Smooth muscle cell (in vitro differentiated cells): Measurements from ENCODE around the gene FUBP1. TPM values are rescaled to one million over a fixed set of nuclear protein-coding genes. Genes with fewer than 3 reads are reported as not detected.
A peak's percentile ranks its signal among the peaks of the same experiment; 100 is the strongest.

Experiments used
- DNase-seq: peaks from one replicate; lab custom pipeline; 2025; ENCODE audit not compliant: unreplicated experiment; lab: John Stamatoyannopoulos, UW
- H2AFZ ChIP-seq: fragments of 200-600 bp; sonication (generic); 2 replicates; pipeline ENCODE4 v1.6.0; 2016; ENCODE audit warnings: antibody characterized with exemption, low read depth, mild to moderate bottlenecking
- H3F3A ChIP-seq: fragments of 200-600 bp; sonication (generic); 2 replicates; pipeline ENCODE4 v1.6.0; 2017; ENCODE audit warnings: antibody characterized with exemption, low read depth
- H3K27ac ChIP-seq: fragments of 200-600 bp; sonication (generic); 2 replicates; pipeline ENCODE4 v1.5.1; 2016; ENCODE audit warnings: low read depth, mild to moderate bottlenecking
- H3K27me3 ChIP-seq: fragments of 200-600 bp; sonication (generic); 2 replicates; pipeline ENCODE4 v1.6.1; 2016; ENCODE audit warnings: low read depth, mild to moderate bottlenecking
- H3K36me3 ChIP-seq: fragments of 200-600 bp; sonication (generic); 2 replicates; pipeline ENCODE4 v1.5.1; 2016; ENCODE audit warnings: low read depth
- H3K4me1 ChIP-seq: fragments of 200-600 bp; sonication (generic); 2 replicates; pipeline ENCODE4 v1.5.1; 2016; ENCODE audit warnings: low read depth
- H3K4me2 ChIP-seq: fragments of 200-600 bp; sonication (generic); 2 replicates; pipeline ENCODE4 v1.6.0; 2016; ENCODE audit warnings: mild to moderate bottlenecking
- H3K4me3 ChIP-seq: fragments of 200-600 bp; sonication (generic); 2 replicates; pipeline ENCODE4 v1.5.1; 2016; ENCODE audit warnings: mild to moderate bottlenecking
- H3K79me2 ChIP-seq: fragments of 200-600 bp; sonication (generic); 2 replicates; pipeline ENCODE4 v1.6.0; 2016; ENCODE audit warnings: low read depth, mild to moderate bottlenecking
- H3K9ac ChIP-seq: fragments of 200-600 bp; sonication (generic); 2 replicates; pipeline ENCODE4 v1.6.0; 2016; ENCODE audit warnings: low read depth
- H3K9me3 ChIP-seq: fragments of 200-600 bp; sonication (generic); replicated peaks from 2 replicates; pipeline ENCODE4 v1.5.1; 2016; ENCODE audit warnings: low read depth
- H4K20me1 ChIP-seq: fragments of 200-600 bp; sonication (generic); 2 replicates; pipeline ENCODE4 v1.6.0; 2016; ENCODE audit warnings: low read depth
- WGBS: methylation state at CpG from one replicate; pipeline ENCODE4 v1.1.7; 2016; ENCODE audit warnings: low lambda C conversion rate; 5-methylcytosine and 5-hydroxymethylcytosine counted together
- polyA plus RNA-seq: library from polyadenylated mRNA; unstranded; fragments of >200 nt; fragmentation: Nextera tagmentation; extraction: Ambion mirVana; gene quantifications from 2 replicates; pipeline ENCODE4 v1.2.1, GENCODE V29; 2016
- total RNA-seq: library from RNA; depleted of rRNA; stranded (reverse); fragments of >200 nt; gene quantifications from 2 replicates; pipeline ENCODE4 v1.2.3, GENCODE V29; 2014
- TF ChIP-seq, protein P1 (sequence below): fragments of 200-600 bp; sonication (generic); IDR thresholded peaks from 2 replicates; pipeline ENCODE4 v1.5.1; 2017; ENCODE audit warnings: borderline replicate concordance, mild to moderate bottlenecking, antibody characterized with exemption; ENCODE audit not compliant: insufficient read depth, poor library complexity, severe bottlenecking

FUBP1 gene
- total and polyA plus RNA-seq, 2 experiments from 2014 or later, result 50.5 to 144 TPM

DNA sequence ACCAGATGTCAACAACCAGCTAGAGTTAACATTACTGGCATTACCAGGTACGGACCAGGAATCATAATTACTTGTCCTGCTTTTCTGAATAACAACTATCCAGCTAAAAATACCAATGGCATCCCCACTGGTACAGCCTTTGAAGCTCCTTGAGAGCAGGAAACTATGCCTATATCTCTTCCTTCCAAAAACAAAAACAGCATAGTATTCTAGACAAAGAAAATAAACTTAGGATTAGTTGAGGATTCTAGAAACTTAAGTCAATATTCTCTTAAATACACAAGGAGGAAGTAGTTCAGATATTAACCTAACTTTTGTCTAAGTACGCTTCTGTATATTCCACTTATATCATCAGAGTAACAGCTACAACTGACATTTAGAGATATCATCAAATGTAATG lies 3.0 kb downstream of the FUBP1 start:
- H3K27me3 ChIP-seq, result no peaks in the 10 kb centered on the region
- no peaks in the 10 kb centered on the region for H3F3A ChIP-seq
- H3K9me3 ChIP-seq, result no peaks in the 10 kb centered on the region
- peaks cover 93% of the 10 kb centered on the region for H3K79me2 ChIP-seq
- 23% methylated on average over 2 of the region's 2 CpGs for WGBS
- DNase-seq, result no peak
- peaks cover 72% of the 10 kb centered on the region for H4K20me1 ChIP-seq
- peak overlapping the region; percentile 94 for H3K4me2 ChIP-seq
- peak overlapping the region; percentile 100 for H3K9ac ChIP-seq
- TF ChIP-seq, protein P1, sequence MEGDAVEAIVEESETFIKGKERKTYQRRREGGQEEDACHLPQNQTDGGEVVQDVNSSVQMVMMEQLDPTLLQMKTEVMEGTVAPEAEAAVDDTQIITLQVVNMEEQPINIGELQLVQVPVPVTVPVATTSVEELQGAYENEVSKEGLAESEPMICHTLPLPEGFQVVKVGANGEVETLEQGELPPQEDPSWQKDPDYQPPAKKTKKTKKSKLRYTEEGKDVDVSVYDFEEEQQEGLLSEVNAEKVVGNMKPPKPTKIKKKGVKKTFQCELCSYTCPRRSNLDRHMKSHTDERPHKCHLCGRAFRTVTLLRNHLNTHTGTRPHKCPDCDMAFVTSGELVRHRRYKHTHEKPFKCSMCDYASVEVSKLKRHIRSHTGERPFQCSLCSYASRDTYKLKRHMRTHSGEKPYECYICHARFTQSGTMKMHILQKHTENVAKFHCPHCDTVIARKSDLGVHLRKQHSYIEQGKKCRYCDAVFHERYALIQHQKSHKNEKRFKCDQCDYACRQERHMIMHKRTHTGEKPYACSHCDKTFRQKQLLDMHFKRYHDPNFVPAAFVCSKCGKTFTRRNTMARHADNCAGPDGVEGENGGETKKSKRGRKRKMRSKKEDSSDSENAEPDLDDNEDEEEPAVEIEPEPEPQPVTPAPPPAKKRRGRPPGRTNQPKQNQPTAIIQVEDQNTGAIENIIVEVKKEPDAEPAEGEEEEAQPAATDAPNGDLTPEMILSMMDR, result no peak
- H2AFZ ChIP-seq, result no peak overlapping the region
- peaks cover 35% of the 10 kb centered on the region for H3K4me1 ChIP-seq
- peak overlapping the region; percentile 94 for H3K4me3 ChIP-seq
- peak overlapping the region; percentile 99 for H3K27ac ChIP-seq
- H3K36me3 ChIP-seq, result peaks cover 12% of the 10 kb centered on the region

DNA sequence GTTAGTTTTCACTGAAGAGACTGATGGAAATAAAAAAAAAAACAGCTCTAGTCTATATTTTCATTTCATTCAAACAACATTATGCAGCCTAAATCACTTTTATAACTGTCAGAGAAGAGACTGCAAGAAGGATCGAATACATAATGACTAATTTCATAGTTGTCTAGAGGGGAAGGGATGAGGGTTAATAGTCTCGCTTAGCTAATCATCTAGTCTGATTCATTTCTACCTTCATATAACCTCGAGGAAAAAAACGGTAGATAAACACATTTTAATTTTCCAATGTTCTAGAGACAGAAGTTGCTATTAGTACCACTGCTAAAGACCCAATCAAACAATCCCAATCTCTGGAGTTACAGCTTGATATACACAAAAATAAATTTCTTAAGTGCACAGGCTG lies 3.5 kb downstream of the FUBP1 start:
- DNase-seq, result no peak
- Histone ChIP-seq H3K9me3 (no peaks in the 10 kb centered on the region), H3K4me3 (peak overlapping the region; percentile 94), H2AFZ (no peak overlapping the region), H3K27ac (peak overlapping the region; percentile 99), H3K27me3 (no peaks in the 10 kb centered on the region), H3K9ac (peak overlapping the region; percentile 100), H3K4me1 (peaks cover 30% of the 10 kb centered on the region), H3K36me3 (peaks cover 13% of the 10 kb centered on the region), H3F3A (no peaks in the 10 kb centered on the region), H4K20me1 (peaks cover 77% of the 10 kb centered on the region), H3K4me2 (peak overlapping the region; percentile 94), H3K79me2 (peaks cover 93% of the 10 kb centered on the region)
- TF ChIP-seq, protein P1, result no peak
- WGBS, result 20% methylated on average over 4 of the region's 4 CpGs

DNA sequence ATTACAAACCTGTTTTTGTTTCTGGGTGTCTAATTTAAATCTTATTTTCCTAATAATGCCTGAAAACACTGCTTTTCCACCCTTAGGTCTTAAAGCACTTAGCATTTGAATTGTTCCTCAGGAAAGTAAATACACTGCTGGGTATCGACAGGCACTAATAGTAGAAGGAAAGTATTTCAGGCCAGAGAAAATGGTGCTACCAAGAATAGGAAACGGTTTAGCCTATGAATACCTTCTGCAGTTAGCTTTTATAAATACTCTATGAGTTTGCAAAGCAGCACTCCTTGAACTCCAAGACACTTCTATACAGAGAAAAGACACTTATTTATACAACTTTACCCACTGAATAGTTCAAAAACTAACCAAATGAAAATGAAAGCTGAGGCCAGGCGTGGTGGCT lies 6.8 kb downstream of the FUBP1 start:
- Histone ChIP-seq H3K79me2 (peaks cover 100% of the 10 kb centered on the region), H3K27ac (no peak overlapping the region), H3K36me3 (peaks cover 35% of the 10 kb centered on the region), H3K27me3 (no peaks in the 10 kb centered on the region), H3F3A (peaks cover 4% of the 10 kb centered on the region), H3K9me3 (no peaks in the 10 kb centered on the region), H2AFZ (no peak overlapping the region), H4K20me1 (peaks cover 100% of the 10 kb centered on the region), H3K4me2 (no peak overlapping the region), H3K4me1 (peaks cover 24% of the 10 kb centered on the region), H3K9ac (no peak overlapping the region), H3K4me3 (no peak overlapping the region)
- WGBS, result 95% methylated on average over 3 of the region's 3 CpGs
- TF ChIP-seq, protein P1, result no peak
- DNase-seq, result no peak

DNA sequence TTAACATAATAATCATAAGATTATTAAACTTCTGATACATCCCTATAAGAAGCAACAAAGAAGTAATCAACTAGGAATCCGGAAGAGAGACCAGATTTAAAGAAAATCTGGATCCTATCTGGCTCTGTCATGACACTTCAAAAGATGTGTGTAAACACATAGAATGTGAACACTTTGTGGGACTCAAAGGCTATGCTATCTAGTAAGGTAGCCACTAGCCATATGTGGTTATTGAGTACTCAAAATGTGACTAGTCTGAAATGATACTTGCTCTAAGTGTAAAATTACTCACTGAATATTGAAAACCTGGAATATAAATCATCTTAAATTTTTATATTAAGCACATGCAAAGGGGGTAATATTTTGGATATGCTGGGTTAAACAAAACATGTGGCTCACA lies 8.7 kb downstream of the FUBP1 start:
- H4K20me1 ChIP-seq, result peaks cover 100% of the 10 kb centered on the region
- H3K9ac ChIP-seq, result no peak overlapping the region
- no peak overlapping the region for H3K4me3 ChIP-seq
- TF ChIP-seq, protein P1, result no peak
- no peak overlapping the region for H3K27ac ChIP-seq
- H3K4me1 ChIP-seq, result peaks cover 5% of the 10 kb centered on the region
- H3F3A ChIP-seq, result peaks cover 4% of the 10 kb centered on the region
- no peaks in the 10 kb centered on the region for H3K27me3 ChIP-seq
- H3K79me2 ChIP-seq, result peaks cover 100% of the 10 kb centered on the region
- H3K9me3 ChIP-seq, result no peaks in the 10 kb centered on the region
- H3K36me3 ChIP-seq, result peaks cover 50% of the 10 kb centered on the region
- H3K4me2 ChIP-seq, result no peak overlapping the region
- DNase-seq, result no peak
- no peak overlapping the region for H2AFZ ChIP-seq
- 90% methylated on average over 1 of the region's 1 CpG for WGBS
